PC-3 (cell line): ENCODE data around the gene PLXDC1.

ENCODE experiments used
- EZH2 ChIP-seq: fragments of 300-600 bp; sonication (generic); IDR thresholded peaks from one replicate; pipeline ENCODE4 v1.6.1; 2017; ENCODE audit warnings: antibody characterized with exemption, mild to moderate bottlenecking, low read length; ENCODE audit not compliant: unreplicated experiment
- TF ChIP-seq, protein P1 (sequence below): fragments of 300-600 bp; sonication (generic); conservative IDR thresholded peaks from 2 replicates; pipeline ENCODE4 v1.5.1; 2017; ENCODE audit warnings: antibody characterized with exemption, low read depth, mild to moderate bottlenecking, low read length

DNA sequence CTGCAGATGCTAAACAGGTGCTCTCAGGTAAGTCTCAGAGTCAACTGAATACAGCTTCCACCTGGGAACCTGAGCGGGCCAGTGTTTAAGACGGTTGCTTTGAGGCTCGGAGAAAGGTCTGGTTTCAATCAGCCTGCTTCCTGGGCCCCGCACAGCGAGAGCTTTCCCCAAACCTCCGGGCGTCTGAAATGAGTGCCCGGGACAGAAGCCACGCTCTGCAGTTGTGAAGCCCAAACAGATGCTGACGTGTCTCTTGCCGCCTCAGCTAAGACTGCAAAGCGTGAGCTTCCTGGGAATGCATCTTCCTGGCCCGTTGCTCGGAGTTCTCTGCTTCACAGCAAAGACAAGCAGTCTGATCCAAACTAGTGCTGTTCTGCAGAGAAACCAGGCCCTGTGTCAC lies 36.7 kb downstream of the PLXDC1 start:
- TF ChIP-seq, protein P1, sequence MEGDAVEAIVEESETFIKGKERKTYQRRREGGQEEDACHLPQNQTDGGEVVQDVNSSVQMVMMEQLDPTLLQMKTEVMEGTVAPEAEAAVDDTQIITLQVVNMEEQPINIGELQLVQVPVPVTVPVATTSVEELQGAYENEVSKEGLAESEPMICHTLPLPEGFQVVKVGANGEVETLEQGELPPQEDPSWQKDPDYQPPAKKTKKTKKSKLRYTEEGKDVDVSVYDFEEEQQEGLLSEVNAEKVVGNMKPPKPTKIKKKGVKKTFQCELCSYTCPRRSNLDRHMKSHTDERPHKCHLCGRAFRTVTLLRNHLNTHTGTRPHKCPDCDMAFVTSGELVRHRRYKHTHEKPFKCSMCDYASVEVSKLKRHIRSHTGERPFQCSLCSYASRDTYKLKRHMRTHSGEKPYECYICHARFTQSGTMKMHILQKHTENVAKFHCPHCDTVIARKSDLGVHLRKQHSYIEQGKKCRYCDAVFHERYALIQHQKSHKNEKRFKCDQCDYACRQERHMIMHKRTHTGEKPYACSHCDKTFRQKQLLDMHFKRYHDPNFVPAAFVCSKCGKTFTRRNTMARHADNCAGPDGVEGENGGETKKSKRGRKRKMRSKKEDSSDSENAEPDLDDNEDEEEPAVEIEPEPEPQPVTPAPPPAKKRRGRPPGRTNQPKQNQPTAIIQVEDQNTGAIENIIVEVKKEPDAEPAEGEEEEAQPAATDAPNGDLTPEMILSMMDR, result no peak
- TF ChIP-seq EZH2, result no peak
